ENCODE measurements around the gene PLA2G2E.

GRCh38 chr1:19909971-19910370 lies 13.4 kb downstream of the PLA2G2E start:
- TF ChIP-seq ZNF274 (IDR thresholded peaks at IDR 0.05; ENCODE audit: low read depth, low read length) (no peak), SUZ12 (IDR thresholded peaks at IDR 0.05; ENCODE audit: extremely low read depth, insufficient read depth, insufficient read length) (no peak)

Data from NT2/D1 (cell line).